SJSA1 (cell line): ENCODE results near the gene ABCB6. TPM values are rescaled to one million over a fixed set of nuclear protein-coding genes. Genes with fewer than 3 reads are reported as not detected.

Source experiments
- DNase-seq, 2 experiments: peaks; one replicate each; pipeline ENCODE4 v3.0.0-alpha.2; 2015 to 2020; ENCODE audit warnings: low spot score in 2 of 2, low read depth in 1 of 2
- H3K27ac ChIP-seq: fragments of 250-450 bp; sonication (Bioruptor Pico); 2 replicates; pipeline ENCODE4 v1.5.1; 2020; ENCODE audit warnings: mild to moderate bottlenecking, moderate library complexity
- H3K27me3 ChIP-seq: fragments of 250-450 bp; sonication (Bioruptor Pico); replicated peaks from 2 replicates; pipeline ENCODE4 v1.5.1; 2020; ENCODE audit warnings: mild to moderate bottlenecking, moderate library complexity
- H3K36me3 ChIP-seq: fragments of 250-450 bp; sonication (Bioruptor Pico); 2 replicates; pipeline ENCODE4 v1.5.1; 2020; ENCODE audit warnings: mild to moderate bottlenecking
- H3K4me1 ChIP-seq: fragments of 250-450 bp; sonication (Bioruptor Pico); replicated peaks from 2 replicates; pipeline ENCODE4 v1.6.1; 2021; ENCODE audit warnings: mild to moderate bottlenecking
- H3K4me3 ChIP-seq: fragments of 250-450 bp; sonication (Bioruptor Pico); 2 replicates; pipeline ENCODE4 v1.5.1; 2020; ENCODE audit warnings: mild to moderate bottlenecking
- H3K9me3 ChIP-seq: fragments of 250-450 bp; sonication (Bioruptor Pico); replicated peaks from 2 replicates; pipeline ENCODE4 v1.5.1; 2020; ENCODE audit warnings: mild to moderate bottlenecking
- total RNA-seq: library from RNA; depleted of rRNA; stranded (reverse); fragments of >200 nt; shearing (Covaris generic); gene quantifications from 2 replicates; pipeline ENCODE4 v1.2.3, GENCODE V29; 2014

The ABCB6 gene
- total RNA-seq, 1 experiment from 2014 or later = 22.2 TPM

GRCh38 chr2:219228911-219229304 is 10.2 kb upstream of the ABCB6 start:
- Histone ChIP-seq H3K36me3 (peaks cover 52% of the 10 kb centered on the region), H3K27me3 (no peaks in the 10 kb centered on the region), H3K9me3 (no peaks in the 10 kb centered on the region), H3K4me3 (peak overlapping the region; percentile 82), H3K27ac (peak overlapping the region; percentile 82), H3K4me1 (peaks cover 19% of the 10 kb centered on the region)
- no peak for DNase-seq

- Histone ChIP-seq H3K36me3 (peaks cover 52% of the 10 kb centered on the region), H3K4me3 (peak overlapping the region; percentile 82), H3K4me1 (peaks cover 19% of the 10 kb centered on the region), H3K27me3 (no peaks in the 10 kb centered on the region), H3K27ac (no peak overlapping the region), H3K9me3 (no peaks in the 10 kb centered on the region)
- no peak for DNase-seq
Measured at GRCh38 chr2:219228041-219228910, 9.5 kb upstream of the ABCB6 start.

GRCh38 chr2:219225350-219225749 is 6.6 kb upstream of the ABCB6 start:
- H3K27ac ChIP-seq = no peak overlapping the region

GRCh38 chr2:219223831-219224610 is 5.3 kb upstream of the ABCB6 start:
- Histone ChIP-seq H3K4me1 (peaks cover 18% of the 10 kb centered on the region), H3K9me3 (no peaks in the 10 kb centered on the region), H3K4me3 (no peak overlapping the region), H3K27me3 (no peaks in the 10 kb centered on the region), H3K36me3 (peaks cover 74% of the 10 kb centered on the region), H3K27ac (no peak overlapping the region)
- DNase-seq = no peak

More at GRCh38 chr2:219225350-219225749, 6.6 kb upstream of the ABCB6 start:
- Histone ChIP-seq H3K27me3 (no peaks in the 10 kb centered on the region), H3K4me1 (peaks cover 13% of the 10 kb centered on the region), H3K4me3 (no peak overlapping the region), H3K9me3 (no peaks in the 10 kb centered on the region), H3K36me3 (peaks cover 65% of the 10 kb centered on the region)
- DNase-seq = no peak

- H3K4me1 ChIP-seq = peaks cover 25% of the 10 kb centered on the region
- no peak for DNase-seq
- H3K36me3 ChIP-seq = peaks cover 72% of the 10 kb centered on the region
- no peaks in the 10 kb centered on the region for H3K27me3 ChIP-seq
- H3K4me3 ChIP-seq = no peak overlapping the region
- H3K9me3 ChIP-seq = no peaks in the 10 kb centered on the region
- H3K27ac ChIP-seq = no peak overlapping the region
Measured at GRCh38 chr2:219221957-219222518, 3.3 kb upstream of the ABCB6 start.

GRCh38 chr2:219220652-219221402 is 2.1 kb upstream of the ABCB6 start:
- no peak for DNase-seq
- Histone ChIP-seq H3K9me3 (no peaks in the 10 kb centered on the region), H3K4me3 (no peak overlapping the region), H3K4me1 (peaks cover 27% of the 10 kb centered on the region), H3K27ac (no peak overlapping the region), H3K36me3 (peaks cover 77% of the 10 kb centered on the region), H3K27me3 (no peaks in the 10 kb centered on the region)

GRCh38 chr2:219219784-219220532 is 1.2 kb upstream of the ABCB6 start:
- no peak for DNase-seq
- no peak overlapping the region for H3K4me3 ChIP-seq
- no peak overlapping the region for H3K27ac ChIP-seq
- H3K9me3 ChIP-seq = no peaks in the 10 kb centered on the region
- H3K36me3 ChIP-seq = peaks cover 78% of the 10 kb centered on the region
- H3K27me3 ChIP-seq = no peaks in the 10 kb centered on the region
- peaks cover 27% of the 10 kb centered on the region for H3K4me1 ChIP-seq

- peak overlapping the region; percentile 65 for H3K27ac ChIP-seq
- H3K27me3 ChIP-seq = no peaks in the 10 kb centered on the region
- H3K4me1 ChIP-seq = peaks cover 27% of the 10 kb centered on the region
- no peaks in the 10 kb centered on the region for H3K9me3 ChIP-seq
- peak; percentile 84 to 86 for DNase-seq
- H3K4me3 ChIP-seq = peak overlapping the region; percentile 42
- peaks cover 78% of the 10 kb centered on the region for H3K36me3 ChIP-seq
Measured at GRCh38 chr2:219218217-219218731, 484 bp downstream of the ABCB6 start.

- no peaks in the 10 kb centered on the region for H3K9me3 ChIP-seq
- peaks cover 27% of the 10 kb centered on the region for H3K4me1 ChIP-seq
- no peak overlapping the region for H3K27ac ChIP-seq
- H3K27me3 ChIP-seq = no peaks in the 10 kb centered on the region
- H3K4me3 ChIP-seq = no peak overlapping the region
- H3K36me3 ChIP-seq = peaks cover 77% of the 10 kb centered on the region
- no peak for DNase-seq
Measured at GRCh38 chr2:219216535-219216915, 2.2 kb downstream of the ABCB6 start.

GRCh38 chr2:219215871-219216534 is 2.8 kb downstream of the ABCB6 start:
- no peak for DNase-seq
- Histone ChIP-seq H3K27me3 (no peaks in the 10 kb centered on the region), H3K36me3 (peaks cover 77% of the 10 kb centered on the region), H3K9me3 (no peaks in the 10 kb centered on the region), H3K4me1 (peaks cover 27% of the 10 kb centered on the region), H3K27ac (no peak overlapping the region), H3K4me3 (no peak overlapping the region)

GRCh38 chr2:219214786-219215185 is 4.0 kb downstream of the ABCB6 start:
- Histone ChIP-seq H3K4me1 (peaks cover 27% of the 10 kb centered on the region), H3K4me3 (no peak overlapping the region), H3K9me3 (no peaks in the 10 kb centered on the region), H3K36me3 (peaks cover 77% of the 10 kb centered on the region), H3K27me3 (no peaks in the 10 kb centered on the region), H3K27ac (no peak overlapping the region)
- DNase-seq = no peak

GRCh38 chr2:219214141-219214540 is 4.6 kb downstream of the ABCB6 start:
- H3K9me3 ChIP-seq = no peaks in the 10 kb centered on the region

More at GRCh38 chr2:219214141-219214540, 4.6 kb downstream of the ABCB6 start:
- Histone ChIP-seq H3K4me1 (peaks cover 22% of the 10 kb centered on the region), H3K27ac (no peak overlapping the region), H3K4me3 (no peak overlapping the region), H3K36me3 (peaks cover 77% of the 10 kb centered on the region), H3K27me3 (no peaks in the 10 kb centered on the region)
- peak in 1 of 2 experiments; percentile 39 for DNase-seq
